Esophagus mucosa (tissue), 1 donor: ENCODE measurements around the gene NAXD. TPM values are rescaled to one million over a fixed set of nuclear protein-coding genes. Genes with fewer than 3 reads are reported as not detected.
"Not testable (repeated sequence)": the region's sequence is repeated elsewhere in the genome, so short reads cannot be mapped to it uniquely, and the experiment has no call there.

Experiments used
- ATAC-seq: fragments of 200-7000 bp; cut with Tn5 transposase; one replicate; pipeline ENCODE4 v1.9.1; 2020
- total RNA-seq: library from RNA; stranded (reverse); gene quantifications from one replicate; pipeline ENCODE4 v1.2.4, GENCODE V29; 2023
- donor health status: DM: yes; HTN: yes; CAD: no.

NAXD gene
- total RNA-seq, 1 donor from 2014 or later, result 21.4 TPM

- no peak for ATAC-seq
These were observed 18.2 kb upstream of the NAXD start for GRCh38 chr13:110597041-110597689.

GRCh38 chr13:110600261-110600819, 15.0 kb upstream of the NAXD start:
- no peak for ATAC-seq

GRCh38 chr13:110600980-110601379, 14.4 kb upstream of the NAXD start:
- ATAC-seq, result no peak

GRCh38 chr13:110605132-110605531, 10.2 kb upstream of the NAXD start:
- ATAC-seq, result no peak

GRCh38 chr13:110606281-110606680, 9.1 kb upstream of the NAXD start:
- not testable (repeated sequence) for ATAC-seq

GRCh38 chr13:110607675-110608224, 7.6 kb upstream of the NAXD start:
- no peak for ATAC-seq

- no peak for ATAC-seq
These were observed 4.3 kb upstream of the NAXD start for GRCh38 chr13:110610955-110611595.

- ATAC-seq, result no peak
These were observed 382 bp upstream of the NAXD start for GRCh38 chr13:110615005-110615321.

GRCh38 chr13:110616103-110617101, 1.1 kb downstream of the NAXD start:
- peak; percentile 94 for ATAC-seq

- ATAC-seq, result peak; percentile 40
These were observed 2.2 kb downstream of the NAXD start for GRCh38 chr13:110617321-110618072.

- no peak for ATAC-seq
These were observed 2.8 kb downstream of the NAXD start for GRCh38 chr13:110618167-110618566.

GRCh38 chr13:110618780-110619179, 3.4 kb downstream of the NAXD start:
- ATAC-seq, result no peak

GRCh38 chr13:110620596-110620995, 5.3 kb downstream of the NAXD start:
- no peak for ATAC-seq

- ATAC-seq, result no peak
These were observed 9.7 kb downstream of the NAXD start for GRCh38 chr13:110624766-110625756.

GRCh38 chr13:110625771-110626321, 10.5 kb downstream of the NAXD start:
- ATAC-seq, result peak; percentile 93

- no peak for ATAC-seq
These were observed 11.2 kb downstream of the NAXD start for GRCh38 chr13:110626521-110626920.

- peak; percentile 64 for ATAC-seq
These were observed 12.0 kb downstream of the NAXD start for GRCh38 chr13:110627351-110627750.

- ATAC-seq, result no peak
These were observed 12.6 kb downstream of the NAXD start for GRCh38 chr13:110627761-110628476.

- ATAC-seq, result peak; percentile 55
These were observed 13.1 kb downstream of the NAXD start for GRCh38 chr13:110628477-110628793.
